ENCODE data around the gene MDGA2.

DNA sequence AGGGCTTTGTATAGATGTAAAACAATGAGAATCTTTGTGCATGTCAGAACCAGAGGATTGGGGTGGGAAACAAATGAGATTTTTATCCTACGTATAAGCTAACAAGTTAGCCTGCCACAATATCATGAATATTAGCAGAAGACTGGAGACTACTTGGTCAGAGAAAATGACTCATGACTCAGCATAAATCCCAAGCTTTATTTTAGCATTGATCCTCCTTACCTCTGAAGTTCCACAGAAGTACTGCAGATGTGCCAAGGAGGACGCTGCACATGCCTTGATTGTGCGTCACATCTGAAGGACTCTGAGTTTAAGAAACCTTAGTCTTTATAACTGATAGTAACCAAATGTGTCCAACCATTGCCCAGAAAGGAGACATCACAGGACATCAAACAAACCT, 789.8 kb downstream of the MDGA2 start:
- no peak for TF ChIP-seq CTCF (IDR thresholded peaks at IDR 0.05; ENCODE audit: borderline replicate concordance, extremely low read depth, low read length, poor library complexity, severe bottlenecking)
- TF ChIP-seq EZH2 (IDR thresholded peaks at IDR 0.05; ENCODE audit: borderline replicate concordance, low read depth, low read length, severe bottlenecking): no peak
